T follicular helper cell (primary cell): ENCODE data around the gene SHROOM2.

ENCODE experiments used
- DNase-seq: peaks from one replicate; pipeline ENCODE4 v3.0.0-alpha.2; 2020; ENCODE audit warnings: low read depth

The SHROOM2 gene

GRCh38 chrX:9865804-9866472 is 79.7 kb downstream of the SHROOM2 start:
- DNase-seq = no peak

DNA sequence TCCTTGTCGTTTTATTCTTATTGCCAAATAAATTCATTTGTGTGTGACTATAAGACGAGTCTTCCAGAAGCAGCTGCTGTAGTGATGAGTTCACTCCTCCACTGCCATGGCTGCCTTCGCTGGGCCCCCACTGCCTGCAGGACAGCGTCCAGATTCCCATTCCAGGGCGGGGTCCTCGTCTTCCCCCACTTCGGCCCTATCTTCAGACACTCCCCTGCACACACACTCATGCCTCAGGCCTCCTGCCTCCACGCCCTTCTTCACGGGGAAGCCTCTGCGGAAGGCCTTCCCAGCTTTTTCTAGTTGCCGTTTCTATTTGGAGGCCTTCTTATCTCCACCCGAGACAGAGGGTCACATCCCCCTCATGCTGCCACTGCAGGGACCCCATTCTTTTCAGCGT is 80.4 kb downstream of the SHROOM2 start:
- no peak for DNase-seq

DNA sequence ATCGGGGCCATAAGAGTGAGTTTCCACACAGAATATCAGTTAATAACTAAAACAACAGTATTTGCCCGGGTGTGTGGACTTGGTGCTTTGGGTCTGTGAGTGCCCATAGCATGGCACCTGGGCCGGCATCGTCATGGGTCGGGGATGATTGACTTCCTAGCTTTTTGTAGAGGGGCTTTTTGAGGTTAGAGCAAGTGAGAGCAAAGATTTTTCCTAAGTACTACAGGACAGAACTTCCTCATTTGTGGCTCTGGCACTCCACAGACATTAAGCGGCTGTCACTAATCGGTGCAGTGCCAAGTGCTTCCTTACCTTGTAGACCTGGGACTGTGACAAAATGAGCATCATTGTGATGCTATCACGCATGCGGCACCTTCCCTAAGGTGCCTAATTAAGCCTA is 81.0 kb downstream of the SHROOM2 start:
- DNase-seq = no peak

- no peak for DNase-seq
Observed at GRCh38 chrX:9867753-9868152, 81.5 kb downstream of the SHROOM2 start.

DNA sequence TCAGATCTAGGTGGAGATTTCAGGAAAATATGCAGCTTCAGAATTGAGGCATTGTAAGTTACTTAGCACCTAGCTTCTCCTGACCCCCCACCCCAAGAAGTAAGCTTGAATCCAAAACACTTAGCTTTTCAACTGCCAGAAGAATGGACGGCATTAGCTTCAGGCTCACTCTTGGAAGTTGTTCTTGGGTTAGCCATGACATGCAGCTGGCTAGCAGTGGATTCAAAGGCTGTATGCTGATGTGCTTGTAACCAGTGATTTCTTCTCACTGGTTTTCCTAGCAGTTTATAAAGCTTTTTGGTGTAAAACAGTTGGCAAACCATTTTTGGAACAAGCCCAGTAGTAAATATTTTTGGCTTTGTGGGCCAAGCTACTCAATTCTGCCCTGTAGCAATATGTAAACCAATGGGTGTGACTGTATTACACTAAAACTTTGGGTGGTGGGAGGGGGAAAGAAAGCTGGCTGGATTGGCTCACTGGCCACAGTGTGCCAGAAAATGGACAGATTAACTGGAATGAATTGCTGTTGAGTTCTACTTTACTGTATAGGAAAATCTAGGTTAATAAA is 85.6 kb downstream of the SHROOM2 start:
- DNase-seq = no peak

GRCh38 chrX:9873360-9873759 is 87.1 kb downstream of the SHROOM2 start:
- DNase-seq = no peak

DNA sequence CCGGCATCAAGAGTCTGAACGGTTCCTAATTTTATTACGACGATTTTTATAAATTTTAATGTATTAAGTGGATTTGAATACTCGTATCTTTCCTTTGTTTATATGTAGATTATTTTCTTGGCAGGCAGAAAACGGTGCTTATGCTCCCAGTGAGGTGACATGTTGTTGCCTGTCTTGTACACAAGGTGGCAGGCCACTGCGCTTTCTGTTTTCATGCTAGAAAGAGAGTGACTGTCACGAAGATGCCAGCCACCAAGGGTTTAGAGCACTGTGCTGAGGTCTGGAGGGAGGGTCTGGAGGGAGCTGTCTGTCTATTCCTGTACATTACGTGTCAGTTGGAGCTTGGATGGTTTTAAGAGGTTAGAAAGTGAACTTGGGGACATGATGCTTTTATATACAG is 87.7 kb downstream of the SHROOM2 start:
- peak; percentile 10 for DNase-seq

GRCh38 chrX:9874483-9874882 is 88.3 kb downstream of the SHROOM2 start:
- no peak for DNase-seq

GRCh38 chrX:9875801-9876200 is 89.6 kb downstream of the SHROOM2 start:
- DNase-seq = no peak

DNA sequence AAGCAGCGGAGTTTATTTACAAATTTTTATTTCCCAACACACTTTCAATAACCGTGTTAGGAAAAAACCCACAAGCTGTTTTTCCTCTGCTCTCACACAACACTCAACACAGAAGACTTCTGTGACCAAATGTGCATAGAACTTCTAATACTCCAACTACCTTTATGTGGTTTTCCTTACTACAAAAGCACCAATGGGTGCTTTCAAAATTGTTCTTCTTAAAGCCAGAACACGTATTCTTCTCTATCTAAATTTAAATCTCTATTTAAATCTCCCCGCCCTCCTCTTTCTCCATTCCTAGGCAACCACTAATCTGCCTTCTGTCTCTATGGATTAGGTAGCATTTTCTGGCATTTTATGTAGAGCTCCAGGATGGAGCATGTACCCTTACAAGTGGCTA is 90.0 kb downstream of the SHROOM2 start:
- DNase-seq = no peak

- no peak for DNase-seq
Observed at GRCh38 chrX:9878146-9878820, 92.1 kb downstream of the SHROOM2 start.

GRCh38 chrX:9880237-9880636 is 94.0 kb downstream of the SHROOM2 start:
- DNase-seq = no peak

DNA sequence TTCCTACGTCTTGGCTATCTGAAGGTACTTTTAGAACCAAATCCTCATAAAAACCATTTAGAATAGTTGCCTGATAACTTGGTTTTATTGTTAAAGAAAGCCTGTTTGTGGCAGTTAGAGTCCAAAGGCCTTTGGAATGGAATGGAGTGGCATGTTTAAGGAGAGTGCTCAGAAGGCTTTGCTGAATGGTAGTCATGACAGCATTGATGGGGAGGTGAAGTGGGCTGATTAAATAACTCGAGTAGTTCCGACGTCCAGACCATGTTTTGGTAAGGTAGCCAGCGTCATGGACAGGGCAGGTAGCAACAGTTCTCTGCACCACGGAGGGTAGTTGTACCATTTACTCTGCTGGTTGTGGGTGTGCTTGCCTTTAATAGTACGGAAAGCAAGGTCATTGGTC is 94.6 kb downstream of the SHROOM2 start:
- no peak for DNase-seq

DNA sequence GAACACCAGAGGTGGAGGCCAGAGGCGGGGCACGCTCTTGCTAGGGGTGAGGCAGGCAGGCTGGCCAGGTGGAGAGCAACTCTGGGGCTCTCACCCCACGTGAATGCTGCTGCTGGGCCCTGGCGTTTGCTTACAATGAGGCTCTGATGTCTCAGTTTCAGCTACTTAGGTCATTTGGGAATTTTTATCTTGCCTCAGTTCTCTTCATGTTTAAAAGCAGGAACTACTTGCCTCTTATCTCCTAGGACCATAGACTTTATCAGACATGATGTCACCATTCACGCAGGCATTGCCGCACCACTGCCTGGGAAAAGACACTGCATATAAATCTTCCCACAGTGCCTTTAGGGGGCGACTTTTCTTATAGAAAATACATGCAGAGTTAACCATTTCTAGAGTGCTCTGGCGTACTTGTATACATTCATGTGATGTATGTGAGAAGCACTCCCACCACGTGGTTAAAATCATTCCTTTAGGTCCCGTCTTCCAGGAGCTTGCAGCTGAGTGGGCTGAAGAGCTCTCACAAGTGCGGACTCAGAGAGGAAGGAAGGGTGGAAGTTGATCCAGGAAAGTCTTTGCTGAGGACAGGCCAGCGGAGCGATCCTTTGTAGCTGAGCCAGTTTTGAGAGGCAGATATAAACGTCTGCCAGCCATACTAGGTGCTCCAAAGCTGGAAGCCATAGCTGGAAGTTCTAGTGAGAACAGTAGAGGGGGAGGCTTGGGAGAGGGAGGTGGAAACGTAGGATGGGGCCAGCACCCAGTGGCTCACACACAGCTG is 96.6 kb downstream of the SHROOM2 start:
- DNase-seq = no peak

DNA sequence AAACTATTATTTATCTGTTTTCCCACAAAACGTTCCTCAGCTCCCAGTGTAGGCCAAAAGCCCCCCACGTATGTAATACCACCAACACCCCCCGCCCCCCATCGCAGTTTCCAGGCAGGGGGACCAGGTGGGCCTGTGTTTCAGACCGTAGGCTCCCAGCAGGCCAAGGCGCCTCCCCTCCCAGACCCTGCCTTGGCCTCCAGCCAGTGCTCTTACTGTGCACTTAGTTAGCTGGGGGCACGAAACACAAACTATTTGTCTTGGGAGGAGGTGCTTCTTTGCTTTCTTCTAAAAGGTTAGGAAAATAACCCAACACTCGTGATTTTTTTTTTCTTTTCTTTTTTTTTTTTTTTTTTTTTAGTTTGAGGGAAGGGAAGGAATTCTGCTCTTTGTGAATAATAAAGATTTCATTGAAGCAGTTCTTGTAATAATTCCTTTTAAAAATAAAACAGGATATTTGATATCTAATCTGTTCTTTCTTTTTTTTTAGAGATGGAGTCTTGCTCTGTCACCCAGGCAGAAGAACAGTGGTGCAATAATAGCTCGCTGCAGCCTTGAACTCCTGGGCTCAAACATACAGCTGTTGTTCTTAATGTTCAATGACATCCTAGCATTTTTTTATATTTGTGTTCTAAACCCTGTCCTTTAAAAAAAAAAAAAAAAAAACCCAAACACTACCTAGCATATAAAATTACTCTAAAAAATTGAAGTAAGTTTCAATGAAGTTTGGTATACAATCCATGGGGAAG is 98.0 kb downstream of the SHROOM2 start:
- DNase-seq = no peak

- DNase-seq = no peak
Observed at GRCh38 chrX:9885150-9885549, 98.9 kb downstream of the SHROOM2 start.

DNA sequence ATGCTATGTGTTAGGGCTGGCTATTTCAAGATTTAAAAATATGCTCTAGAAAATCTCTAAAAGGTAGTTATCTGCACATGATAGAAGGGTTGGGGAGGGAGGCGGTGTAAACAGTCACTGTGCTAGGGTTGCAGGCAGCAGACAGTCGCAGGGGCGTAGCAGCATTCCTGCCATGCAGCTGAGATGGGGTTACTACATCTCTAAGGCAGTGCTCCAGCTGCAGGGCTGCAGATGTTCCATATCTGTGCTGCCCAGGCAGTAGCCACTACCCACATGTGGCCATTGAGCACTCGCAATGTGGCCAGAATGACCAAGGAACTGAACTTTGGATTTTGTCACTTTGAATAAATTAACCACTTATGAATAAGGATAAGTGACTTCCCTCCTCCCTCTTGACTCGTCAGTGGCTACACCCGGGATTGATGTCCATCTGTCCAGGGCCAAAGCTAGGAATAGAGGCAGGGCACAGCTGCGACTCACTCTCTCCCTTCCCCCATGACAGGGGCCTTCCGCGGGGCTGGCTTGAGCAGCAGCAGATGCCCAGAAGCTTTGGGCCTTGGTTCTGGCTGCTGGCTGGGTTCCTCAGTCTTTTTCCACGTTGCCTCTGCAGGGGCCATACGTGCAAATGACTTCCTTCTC is 101.5 kb downstream of the SHROOM2 start:
- DNase-seq = no peak

DNA sequence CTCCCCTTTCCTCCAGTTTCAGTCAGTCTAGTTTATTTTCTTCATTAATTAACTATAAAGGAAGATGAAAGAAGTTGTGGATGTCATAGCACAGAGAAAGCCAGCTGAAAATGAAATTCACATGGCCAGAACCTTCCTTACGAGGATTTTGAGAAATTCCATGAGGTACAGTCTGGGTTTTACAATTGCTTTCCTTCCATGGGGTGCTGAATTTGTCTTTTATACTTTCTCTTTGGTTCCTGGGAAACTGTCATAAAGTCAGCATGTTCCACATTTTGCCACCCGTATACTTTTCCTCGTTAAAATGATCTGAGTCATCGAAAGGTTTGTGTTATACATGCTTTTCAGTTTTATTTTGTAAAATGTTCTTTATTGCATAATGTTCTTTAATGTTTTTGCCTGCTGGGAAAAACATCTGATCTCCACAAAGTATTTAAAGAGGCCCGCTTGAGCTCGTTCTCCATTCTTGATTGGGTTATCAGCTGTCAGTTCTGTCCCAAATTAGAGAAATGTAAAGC is 102.8 kb downstream of the SHROOM2 start:
- no peak for DNase-seq

DNA sequence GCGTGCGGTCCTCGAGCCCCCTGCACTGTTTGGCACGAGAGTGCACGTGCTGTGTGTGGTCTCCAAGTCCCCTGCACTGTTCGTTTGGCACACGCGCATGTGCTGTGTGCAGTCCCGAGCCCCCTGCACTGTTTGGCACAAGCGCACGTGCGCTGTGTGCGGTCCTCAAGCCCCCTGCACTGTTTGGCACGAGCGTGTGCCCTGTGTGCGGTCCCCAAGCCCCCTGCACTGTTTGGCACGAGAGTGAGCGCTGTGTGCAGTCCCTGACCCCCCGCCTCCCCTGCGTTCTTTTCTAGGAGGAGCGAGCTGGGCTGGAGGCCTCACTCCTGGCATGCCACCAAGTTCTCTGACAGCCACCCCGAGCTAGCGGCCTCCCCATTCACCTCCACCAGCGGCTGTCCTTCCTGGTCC is 104.5 kb downstream of the SHROOM2 start:
- DNase-seq = no peak

DNA sequence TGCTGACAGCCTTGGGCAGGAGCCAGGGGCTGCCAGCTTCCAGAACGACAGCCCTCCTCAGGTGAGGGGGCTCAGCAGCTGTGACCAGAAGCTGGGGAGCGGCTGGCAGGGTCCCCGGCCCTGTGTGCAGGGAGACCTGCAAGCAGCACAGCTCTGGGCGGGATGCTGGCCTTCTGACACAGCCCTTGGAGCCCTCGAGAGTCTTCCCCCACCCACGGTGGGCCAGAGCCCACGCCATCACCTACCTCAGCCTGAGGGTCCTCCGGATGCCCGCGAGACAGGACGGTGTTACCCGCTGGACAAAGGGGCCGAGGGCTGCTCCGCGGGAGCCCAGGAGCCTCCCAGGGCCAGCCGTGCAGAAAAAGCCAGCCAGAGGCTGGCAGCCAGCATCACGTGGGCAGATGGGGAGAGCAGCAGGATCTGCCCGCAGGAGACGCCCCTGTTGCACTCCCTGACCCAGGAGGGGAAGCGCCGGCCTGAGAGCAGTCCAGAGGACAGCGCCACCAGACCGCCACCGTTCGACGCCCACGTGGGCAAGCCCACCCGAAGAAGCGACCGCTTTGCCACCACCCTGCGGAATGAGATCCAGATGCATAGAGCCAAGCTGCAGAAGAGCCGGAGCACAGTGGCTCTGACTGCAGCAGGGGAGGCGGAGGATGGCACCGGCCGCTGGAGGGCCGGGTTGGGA is 109.1 kb downstream of the SHROOM2 start:
- DNase-seq = no peak

DNA sequence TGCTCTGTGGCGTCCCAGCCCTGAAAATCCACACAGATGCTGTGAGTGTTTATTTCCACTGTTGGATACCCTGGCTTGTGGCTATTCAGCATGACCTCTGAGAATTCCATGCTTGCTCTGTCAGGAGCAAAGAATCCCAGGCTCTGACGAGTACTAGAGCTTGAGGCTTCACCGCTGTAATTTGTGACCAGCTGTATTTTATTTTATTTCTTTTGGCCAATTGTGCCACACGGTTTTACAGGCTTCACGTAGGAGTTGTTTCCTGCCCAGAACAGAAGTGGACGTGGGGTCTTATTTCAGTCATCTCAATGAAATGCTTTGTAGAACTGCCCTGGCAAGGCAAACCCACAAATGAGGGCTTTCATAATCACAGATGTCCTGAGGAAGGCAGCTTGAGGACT is 111.5 kb downstream of the SHROOM2 start:
- DNase-seq = no peak
